ENCODE measurements around the gene PARP3. TPM values are rescaled to one million over a fixed set of nuclear protein-coding genes. Genes with fewer than 3 reads are reported as not detected.

Gene PARP3
- total RNA-seq, 1 donor from 2014 or later, result 20.6 TPM

DNA sequence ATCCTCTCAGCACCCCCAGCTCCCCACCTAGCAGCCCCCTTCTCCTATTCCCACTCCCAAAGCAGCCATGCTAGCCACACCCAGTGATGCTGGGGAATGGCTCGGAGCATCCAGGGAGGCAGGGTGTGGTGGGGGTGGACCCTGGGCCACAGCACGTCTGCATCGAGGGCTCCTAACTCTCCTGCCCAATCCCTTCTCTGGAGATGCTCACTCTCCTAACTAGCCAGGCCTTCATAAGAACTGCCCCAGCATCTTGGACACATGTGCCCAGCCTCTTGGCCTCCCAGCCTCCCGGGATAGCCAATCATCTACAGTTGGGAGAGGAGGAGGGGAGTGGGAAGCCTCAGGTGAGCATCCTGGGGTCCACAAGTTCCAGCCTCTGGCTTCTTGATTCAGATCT, 22.4 kb downstream of the PARP3 start:
- no peaks in the 10 kb centered on the region for H3K9me3 ChIP-seq
- H3K4me3 ChIP-seq, result no peak overlapping the region
- H3K27ac ChIP-seq, result no peak overlapping the region
- TF ChIP-seq POLR2A (IDR thresholded peaks at IDR 0.05) (no peak), POLR2AphosphoS5 (IDR thresholded peaks at IDR 0.05; ENCODE audit: insufficient read depth in 1 of 2, low read depth in 1 of 2) (no peak)
- TF ChIP-seq, protein P1, sequence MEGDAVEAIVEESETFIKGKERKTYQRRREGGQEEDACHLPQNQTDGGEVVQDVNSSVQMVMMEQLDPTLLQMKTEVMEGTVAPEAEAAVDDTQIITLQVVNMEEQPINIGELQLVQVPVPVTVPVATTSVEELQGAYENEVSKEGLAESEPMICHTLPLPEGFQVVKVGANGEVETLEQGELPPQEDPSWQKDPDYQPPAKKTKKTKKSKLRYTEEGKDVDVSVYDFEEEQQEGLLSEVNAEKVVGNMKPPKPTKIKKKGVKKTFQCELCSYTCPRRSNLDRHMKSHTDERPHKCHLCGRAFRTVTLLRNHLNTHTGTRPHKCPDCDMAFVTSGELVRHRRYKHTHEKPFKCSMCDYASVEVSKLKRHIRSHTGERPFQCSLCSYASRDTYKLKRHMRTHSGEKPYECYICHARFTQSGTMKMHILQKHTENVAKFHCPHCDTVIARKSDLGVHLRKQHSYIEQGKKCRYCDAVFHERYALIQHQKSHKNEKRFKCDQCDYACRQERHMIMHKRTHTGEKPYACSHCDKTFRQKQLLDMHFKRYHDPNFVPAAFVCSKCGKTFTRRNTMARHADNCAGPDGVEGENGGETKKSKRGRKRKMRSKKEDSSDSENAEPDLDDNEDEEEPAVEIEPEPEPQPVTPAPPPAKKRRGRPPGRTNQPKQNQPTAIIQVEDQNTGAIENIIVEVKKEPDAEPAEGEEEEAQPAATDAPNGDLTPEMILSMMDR (IDR thresholded peaks at IDR 0.05), result no peak
- no peak for DNase-seq (ENCODE audit: extremely low spot score in 2 of 2)
- intact Hi-C loops (cut with DNase I), result no loop called here
- peaks cover 33% of the 10 kb centered on the region for H3K4me1 ChIP-seq
- no peaks in the 10 kb centered on the region for H3K36me3 ChIP-seq
- no peaks in the 10 kb centered on the region for H3K27me3 ChIP-seq

GRCh38 chr3:51966016-51966415, 23.9 kb downstream of the PARP3 start:
- TF ChIP-seq POLR2AphosphoS5 (IDR thresholded peaks at IDR 0.05; ENCODE audit: insufficient read depth in 1 of 2, low read depth in 1 of 2), result no peak
- TF ChIP-seq, protein P1 (IDR thresholded peaks at IDR 0.05), result no peak
- TF ChIP-seq POLR2A (IDR thresholded peaks at IDR 0.05), result no peak
- intact Hi-C loops (cut with DNase I), result no loop called here
- H3K27me3 ChIP-seq, result no peaks in the 10 kb centered on the region
- peak overlapping the region; percentile 73 to 98 for H3K4me3 ChIP-seq
- H3K36me3 ChIP-seq, result no peaks in the 10 kb centered on the region
- peak overlapping the region; percentile 82 for H3K27ac ChIP-seq
- H3K4me1 ChIP-seq, result peaks cover 33% of the 10 kb centered on the region
- no peaks in the 10 kb centered on the region for H3K9me3 ChIP-seq
- DNase-seq (ENCODE audit: extremely low spot score in 2 of 2), result no peak

- no peaks in the 10 kb centered on the region for H3K27me3 ChIP-seq
- peaks cover 33% of the 10 kb centered on the region for H3K4me1 ChIP-seq
- no peaks in the 10 kb centered on the region for H3K9me3 ChIP-seq
- peak overlapping the region; percentile 73 to 98 for H3K4me3 ChIP-seq
- no peaks in the 10 kb centered on the region for H3K36me3 ChIP-seq
- no peak for TF ChIP-seq POLR2A (IDR thresholded peaks at IDR 0.05)
- TF ChIP-seq POLR2AphosphoS5 (IDR thresholded peaks at IDR 0.05; ENCODE audit: insufficient read depth in 1 of 2, low read depth in 1 of 2), result no peak
- TF ChIP-seq, protein P1 (IDR thresholded peaks at IDR 0.05), result no peak
- intact Hi-C loops (cut with DNase I), result no loop called here
- DNase-seq (ENCODE audit: extremely low spot score in 2 of 2), result no peak
- peak overlapping the region; percentile 82 for H3K27ac ChIP-seq
Measured at GRCh38 chr3:51966486-51966885, 24.3 kb downstream of the PARP3 start.

GRCh38 chr3:51966922-51967383, 24.8 kb downstream of the PARP3 start:
- peak overlapping the region; percentile 73 to 98 for H3K4me3 ChIP-seq
- no peaks in the 10 kb centered on the region for H3K9me3 ChIP-seq
- H3K27me3 ChIP-seq, result no peaks in the 10 kb centered on the region
- peaks cover 33% of the 10 kb centered on the region for H3K4me1 ChIP-seq
- no peak for DNase-seq (ENCODE audit: extremely low spot score in 2 of 2)
- no peaks in the 10 kb centered on the region for H3K36me3 ChIP-seq
- intact Hi-C loops (cut with DNase I), result no loop called here
- peak overlapping the region; percentile 82 for H3K27ac ChIP-seq
- TF ChIP-seq, protein P1 (IDR thresholded peaks at IDR 0.05), result no peak
- TF ChIP-seq POLR2A (IDR thresholded peaks at IDR 0.05), result peak in 1 of 2 donors; percentile 20

DNA sequence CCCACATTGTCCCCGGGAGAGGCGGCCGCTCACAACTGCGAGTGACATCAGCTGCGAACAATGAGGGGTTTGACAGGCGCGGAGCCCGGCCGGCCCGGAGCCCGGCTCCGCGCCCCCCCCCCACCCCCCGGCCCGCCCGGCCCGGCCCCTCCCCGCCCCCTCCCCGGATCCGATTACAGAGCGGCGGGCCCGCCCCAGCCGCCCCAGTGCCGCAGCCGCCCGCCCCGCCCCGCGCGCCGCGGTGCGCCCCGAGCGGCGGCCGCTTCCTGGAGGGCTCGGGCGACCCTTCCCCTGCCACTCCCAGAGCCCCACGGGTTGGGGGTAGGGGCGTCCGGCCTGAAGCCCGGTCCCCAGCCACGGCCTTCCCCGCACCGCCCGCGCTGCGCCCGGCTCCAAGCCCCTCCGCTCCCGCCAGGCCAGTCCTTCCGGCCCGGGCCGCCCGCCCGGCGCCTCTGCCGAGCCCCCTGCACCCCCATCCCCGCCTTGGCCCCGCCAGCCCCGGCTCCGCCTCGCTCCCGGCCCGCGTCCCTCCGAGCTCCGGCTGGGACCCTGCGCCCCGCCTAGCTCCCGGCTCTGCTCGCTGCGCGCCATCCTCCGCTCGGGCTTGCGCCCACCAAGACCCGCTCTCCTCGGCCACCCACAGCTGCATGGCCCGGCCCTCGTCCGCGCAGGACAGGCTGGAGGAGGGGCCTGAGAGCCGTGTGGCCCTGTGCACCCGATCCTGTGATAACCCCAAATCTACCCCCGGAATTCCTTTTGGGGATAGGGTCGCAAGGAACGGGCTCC, 25.4 kb downstream of the PARP3 start, which contains the start of gene PCBP4:
TSS of gene PCBP4 (minus strand) at position 71 of the 786 bp plus-strand sequence. CDS start 6,214 bp downstream, outside the sequence.
- H3K4me3 ChIP-seq, result peak within 1 kb of the TSS; percentile 73 to 98
- no peak for DNase-seq (ENCODE audit: extremely low spot score in 2 of 2)
- intact Hi-C loops (cut with DNase I), result no loop called here

More for the DNA sequence above, 25.4 kb downstream of the PARP3 start, which contains the start of gene PCBP4:
- H3K27me3 ChIP-seq, result no peaks in the 10 kb centered on the region
- H3K9me3 ChIP-seq, result no peaks in the 10 kb centered on the region
- peaks cover 33% of the 10 kb centered on the region for H3K4me1 ChIP-seq
- peak in 1 of 2 donors; percentile 78 for TF ChIP-seq POLR2A (IDR thresholded peaks at IDR 0.05)
- TF ChIP-seq POLR2AphosphoS5 (IDR thresholded peaks at IDR 0.05; ENCODE audit: insufficient read depth in 1 of 2, low read depth in 1 of 2), result peak in 1 of 2 donors; percentile 39
- TF ChIP-seq, protein P1 (IDR thresholded peaks at IDR 0.05), result no peak
- H3K27ac ChIP-seq, result peak within 1 kb of the TSS; percentile 82
- no peaks in the 10 kb centered on the region for H3K36me3 ChIP-seq

All from vagina (tissue), 2 donors.